Esophagus muscularis mucosa (tissue), 3 donors: ENCODE data around the gene KDSR.

Source experiments
- CTCF ChIP-seq, 3 experiments: fragments of 200-600 bp in 2 of 3; fragments of 450-650 bp in 1 of 3; sonication (generic) in 2 of 3; IDR thresholded peaks; one replicate each; pipeline ENCODE4 v1.5.1; 2017 to 2019; ENCODE audit warnings: antibody characterized with exemption in 3 of 3, mild to moderate bottlenecking in 2 of 3, moderate library complexity in 1 of 3
- POLR2A ChIP-seq: fragments of 450-650 bp; IDR thresholded peaks from one replicate; pipeline ENCODE4 v1.6.1; 2017; ENCODE audit warnings: antibody characterized with exemption, moderate library complexity, mild to moderate bottlenecking, low read depth
- POLR2AphosphoS5 ChIP-seq, 2 donors: sonication (generic); formaldehyde crosslinking; IDR thresholded peaks; one replicate each; pipeline ENCODE4 v1.6.1; 2017; ENCODE audit warnings: antibody characterized with exemption in 2 of 2

GRCh38 chr18:63309422-63309821, 57.6 kb downstream of the KDSR start:
- TF ChIP-seq POLR2AphosphoS5 (IDR thresholded peaks at IDR 0.05) (no peak), CTCF (IDR thresholded peaks at IDR 0.05) (no peak), POLR2A (no peak)
